Mesenteric fat pad (tissue), 1 donor: Measurements from ENCODE around the gene SURF1. TPM values are rescaled to one million over a fixed set of nuclear protein-coding genes. Genes with fewer than 3 reads are reported as not detected.

ENCODE experiments used
- DNase-seq: peaks from one replicate; pipeline ENCODE4 v3.0.0-alpha.2; 2020; ENCODE audit warnings: low spot score
- total RNA-seq: library from RNA; stranded (reverse); fragmentation: NEBNext Ultra II Directional; extraction: Animal tissue kit (Norgen Biotek cat#: 25700); gene quantifications from one replicate; pipeline ENCODE4 v1.2.1, GENCODE V29; 2021
- donor health status: DM: yes; HTN: yes; CAD: no.

SURF1 gene
- total RNA-seq, 1 donor from 2014 or later, result 30.8 TPM

GRCh38 chr9:133366435-133366834 is 10.1 kb upstream of the SURF1 start:
- DNase-seq, result peak; percentile 86

- DNase-seq, result no peak
Measured at GRCh38 chr9:133362359-133363044, 6.2 kb upstream of the SURF1 start.

GRCh38 chr9:133361507-133362092 is 5.3 kb upstream of the SURF1 start:
- DNase-seq, result no peak

GRCh38 chr9:133360400-133361393 is 4.4 kb upstream of the SURF1 start:
- DNase-seq, result no peak

GRCh38 chr9:133359399-133360175 is 3.3 kb upstream of the SURF1 start:
- peak; percentile 85 for DNase-seq

GRCh38 chr9:133357656-133358055 is 1.4 kb upstream of the SURF1 start:
- DNase-seq, result no peak

- DNase-seq, result no peak
Measured at GRCh38 chr9:133355881-133356357, 368 bp downstream of the SURF1 start.

- no peak for DNase-seq
Measured at GRCh38 chr9:133354766-133355165, 1.5 kb downstream of the SURF1 start.

GRCh38 chr9:133353548-133353947 is 2.7 kb downstream of the SURF1 start:
- no peak for DNase-seq

GRCh38 chr9:133352635-133353340 is 3.5 kb downstream of the SURF1 start:
- DNase-seq, result no peak

GRCh38 chr9:133351908-133352634 is 4.2 kb downstream of the SURF1 start:
- DNase-seq, result no peak

GRCh38 chr9:133351526-133351907 is 4.8 kb downstream of the SURF1 start:
- no peak for DNase-seq

- DNase-seq, result no peak
Measured at GRCh38 chr9:133349965-133350616, 6.2 kb downstream of the SURF1 start.

- DNase-seq, result no peak
Measured at GRCh38 chr9:133348718-133349573, 7.3 kb downstream of the SURF1 start.

GRCh38 chr9:133347985-133348717 is 8.1 kb downstream of the SURF1 start, which contains the start of the genes MED22 and RPL7A:
Gene MED22 (minus strand): TSS chr9:133348131. CDS start chr9:133346662, 1,469 bp downstream.
Gene RPL7A (plus strand): TSS chr9:133348218. CDS start chr9:133348244, 26 bp downstream.
- DNase-seq, result peak; percentile 94

GRCh38 chr9:133347515-133347984 is 8.7 kb downstream of the SURF1 start:
- no peak for DNase-seq
